Stimulated activated CD4-positive, alpha-beta T cell treated with anti-CD3 and anti-CD28 coated beads, Interleukin-1b, Interleukin-23, amount 100 ng/mL, for 1 hour (primary cell): Measurements from ENCODE around the gene TPSG1.
"Not testable (repeated sequence)": the region's sequence is repeated elsewhere in the genome, so short reads cannot be mapped to it uniquely, and the experiment has no call there.

Experiments
- DNase-seq, 2 donors: peaks; one replicate each; pipeline ENCODE4 v3.0.0-alpha.2; 2020; ENCODE audit warnings: low read depth in 2 of 2

Gene TPSG1

DNA sequence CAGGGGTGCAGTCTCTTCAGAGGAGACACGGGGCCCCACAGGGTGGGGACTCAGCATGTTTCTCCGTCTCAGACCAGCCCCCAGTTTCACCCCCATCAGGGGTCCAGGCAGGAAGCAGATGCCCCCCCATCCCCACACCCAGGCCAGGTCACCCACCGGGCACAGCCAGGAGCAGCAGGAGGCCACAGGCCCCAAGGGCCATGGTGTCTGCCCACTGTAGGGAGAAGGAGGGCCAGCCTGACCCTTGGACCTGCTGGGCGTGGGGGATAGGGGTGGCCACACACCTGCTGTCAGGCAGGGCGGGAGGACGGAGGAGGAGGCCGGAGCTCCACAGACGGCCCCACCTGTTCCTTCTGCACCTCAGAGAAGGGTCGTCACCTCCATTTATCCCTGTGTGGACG, at the start of gene TPSG1:
TSS of gene TPSG1 (minus strand) at position 218 of the 401 bp plus-strand sequence. CDS start at position 202, 16 bp downstream.
- DNase-seq: no peak

DNA sequence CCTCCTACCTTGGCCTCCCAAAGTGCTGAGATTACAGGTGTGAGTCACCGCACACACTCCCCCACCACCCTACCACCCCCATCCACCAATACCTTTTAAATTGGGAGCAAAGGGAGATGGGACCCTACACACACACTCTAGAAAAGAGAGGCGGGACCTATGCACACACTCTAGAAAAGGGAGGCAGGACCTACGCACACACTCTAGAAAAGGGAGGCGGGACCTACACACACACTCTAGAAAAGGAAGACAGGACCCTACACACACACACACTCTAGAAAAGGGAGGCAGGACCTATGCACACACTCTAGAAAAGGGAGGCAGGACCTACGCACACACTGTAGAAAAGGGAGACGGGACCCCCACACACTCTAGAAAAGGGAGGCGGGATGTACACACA, 49.7 kb upstream of the TPSG1 start:
- DNase-seq: no peak

DNA sequence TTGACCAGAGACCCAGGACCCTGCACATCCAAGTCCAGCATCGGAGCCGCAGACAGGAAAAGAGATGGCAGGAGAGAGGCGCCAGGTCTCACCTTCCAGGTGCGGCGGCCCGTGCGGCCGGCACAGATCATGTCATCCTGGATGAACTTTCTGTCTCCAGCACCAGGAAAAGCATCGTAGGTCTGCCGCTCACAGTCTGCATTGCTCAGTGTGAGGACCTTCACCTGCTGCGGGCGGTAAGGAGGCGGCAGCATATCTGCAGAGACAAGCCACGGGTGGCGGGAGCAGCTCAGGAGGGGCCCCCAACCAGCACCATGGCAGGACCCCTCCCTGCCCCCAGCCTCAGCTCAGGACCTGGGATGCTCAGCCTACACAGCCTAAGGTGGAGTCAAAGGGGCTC, 48.7 kb upstream of the TPSG1 start:
- no peak for DNase-seq

GRCh38 chr16:1272453-1273198, 47.6 kb upstream of the TPSG1 start:
- no peak for DNase-seq

- DNase-seq: not testable (repeated sequence)
Observed at GRCh38 chr16:1271724-1272413, 46.8 kb upstream of the TPSG1 start.

DNA sequence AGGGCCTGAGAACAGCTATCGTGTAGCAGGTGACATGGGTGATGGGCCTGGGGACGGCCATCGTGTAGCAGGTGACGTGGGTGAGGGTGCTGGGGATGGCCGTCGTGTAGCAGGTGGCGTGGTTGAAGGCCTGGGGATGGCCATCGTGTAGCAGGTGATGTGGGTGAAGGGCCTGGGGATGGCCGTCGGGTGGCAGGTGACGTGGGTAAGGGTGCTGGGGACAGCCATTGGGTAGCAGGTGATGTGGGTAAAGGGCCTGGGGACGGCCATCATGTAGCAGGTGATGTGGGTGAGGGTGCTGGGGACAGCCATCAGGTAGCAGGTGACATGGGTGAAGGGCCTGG, 46.3 kb upstream of the TPSG1 start:
- DNase-seq: no peak

GRCh38 chr16:1269418-1269817, 44.4 kb upstream of the TPSG1 start:
- not testable (repeated sequence) for DNase-seq

DNA sequence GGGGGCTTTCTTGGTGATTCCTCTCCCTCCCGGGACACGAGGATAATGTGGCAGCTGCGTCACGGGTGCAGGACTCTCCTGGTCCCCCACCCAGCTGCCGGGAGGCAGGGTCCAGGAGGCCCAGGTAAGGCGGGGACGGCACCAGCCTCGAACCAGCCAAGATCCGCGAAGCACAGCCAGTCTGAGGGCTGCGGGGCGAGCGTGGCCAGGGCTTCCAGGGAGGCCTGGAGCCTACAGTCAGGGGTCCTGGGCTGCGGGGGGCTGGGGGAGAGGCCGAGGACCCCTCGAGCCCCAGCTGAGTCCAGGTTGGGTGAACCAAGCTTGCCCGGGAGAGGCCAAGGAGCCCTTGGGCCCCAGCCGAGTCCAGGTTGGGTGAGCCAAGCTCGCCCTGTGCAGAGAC, 40.8 kb upstream of the TPSG1 start:
- no peak for DNase-seq

- DNase-seq: no peak
Observed at GRCh38 chr16:1265090-1265630, 40.1 kb upstream of the TPSG1 start.

DNA sequence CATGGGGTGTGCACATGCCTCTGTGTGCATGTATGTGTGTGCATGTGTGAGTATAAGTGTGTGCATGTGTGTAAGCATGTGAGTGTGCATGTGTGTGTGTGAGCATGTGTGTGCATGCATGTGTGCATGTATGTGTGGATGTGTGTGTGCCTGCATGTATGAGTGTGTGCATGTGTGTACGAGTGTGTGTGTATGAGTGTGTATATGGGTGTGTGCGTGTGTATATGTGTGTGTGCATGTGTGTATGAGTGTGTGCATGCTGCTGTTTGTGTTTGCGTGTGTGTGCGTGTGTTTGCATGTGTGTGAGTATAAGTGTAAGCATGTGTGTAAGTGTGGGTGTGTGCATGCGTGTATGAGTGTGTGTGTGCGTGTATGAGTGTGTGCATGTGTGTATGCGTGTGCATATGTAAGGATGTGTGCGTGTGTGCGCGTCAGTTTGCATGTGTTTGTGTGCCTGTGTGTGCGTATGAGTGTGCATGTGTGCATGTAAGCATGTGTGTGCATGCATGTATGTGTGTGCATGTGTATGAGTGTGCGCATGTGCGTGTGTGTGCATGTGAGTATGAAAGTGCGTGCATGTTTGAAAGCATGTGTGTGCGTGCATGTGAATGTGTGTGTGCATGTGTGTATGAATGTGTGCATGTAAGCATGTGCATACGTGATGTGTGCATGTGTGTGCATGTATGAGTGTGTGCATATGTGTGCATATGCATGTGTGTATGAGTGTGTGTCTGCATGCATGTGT, 39.4 kb upstream of the TPSG1 start:
- DNase-seq: no peak

GRCh38 chr16:1263591-1264344, 38.7 kb upstream of the TPSG1 start:
- no peak for DNase-seq

DNA sequence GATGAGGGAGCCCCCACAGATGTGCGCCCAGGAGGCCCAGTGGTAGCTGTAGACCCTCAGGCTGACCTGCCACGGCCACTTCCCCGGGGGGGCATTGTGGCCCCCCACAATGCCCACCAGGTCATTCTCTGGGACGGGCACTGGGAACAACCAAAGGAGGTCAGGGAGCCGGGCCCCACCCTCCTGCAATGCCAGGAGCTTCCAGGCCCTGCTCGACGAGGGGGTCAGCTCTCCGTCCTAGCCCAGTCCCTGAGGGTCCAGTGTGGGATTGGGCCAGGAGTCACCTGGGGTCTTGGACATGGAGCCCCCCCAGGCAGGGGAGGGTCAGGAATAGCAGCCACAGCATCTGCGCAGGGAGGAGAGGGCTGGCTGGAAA, 37.8 kb upstream of the TPSG1 start:
- DNase-seq: no peak

GRCh38 chr16:1262210-1262845, 37.3 kb upstream of the TPSG1 start:
- DNase-seq: no peak

GRCh38 chr16:1261131-1261892, 36.2 kb upstream of the TPSG1 start:
- no peak for DNase-seq

DNA sequence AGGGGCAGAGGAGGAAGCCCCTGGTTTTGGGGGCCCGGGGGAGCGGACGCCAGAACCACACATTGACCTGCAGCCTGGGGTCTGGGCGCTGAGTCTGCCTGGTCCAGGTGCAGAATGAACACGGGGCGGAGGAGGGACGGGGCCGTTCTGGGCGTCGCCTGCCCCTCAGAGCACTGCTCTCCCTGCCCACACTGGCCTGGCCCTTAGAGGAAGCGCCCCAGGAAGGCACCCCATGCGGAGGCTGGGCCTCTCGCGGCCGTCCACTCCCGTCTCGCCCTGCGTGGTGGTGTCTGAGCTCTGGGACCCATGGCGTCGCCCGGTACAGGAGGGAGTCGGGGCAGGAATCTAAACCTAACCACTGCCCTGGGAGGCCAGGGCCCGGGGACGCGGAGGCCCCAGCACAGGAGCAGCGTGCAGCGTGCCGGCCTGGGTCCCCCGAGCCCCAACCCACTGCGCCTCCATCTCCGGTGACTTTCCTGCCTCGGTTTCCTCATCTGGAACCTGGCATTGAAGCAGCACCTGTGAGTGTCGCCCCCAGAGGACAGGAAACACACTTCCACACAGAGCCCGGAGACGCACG, 35.1 kb upstream of the TPSG1 start:
- no peak for DNase-seq

DNA sequence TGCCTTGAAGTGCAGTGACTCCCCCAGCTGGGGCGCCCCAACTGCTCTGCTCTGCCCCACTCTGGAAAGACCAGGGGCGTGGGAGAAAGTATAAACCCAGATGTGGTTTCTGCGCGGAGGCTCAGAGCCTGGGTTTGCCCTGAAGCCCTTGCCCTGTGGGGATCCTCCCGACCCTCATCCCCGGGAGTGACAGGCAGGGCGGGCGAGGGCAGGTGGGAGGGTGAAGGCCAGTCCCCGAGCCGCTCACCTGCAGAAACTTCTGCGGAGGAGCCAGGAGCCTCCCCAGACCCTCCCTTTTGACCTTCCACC, 34.6 kb upstream of the TPSG1 start:
- no peak for DNase-seq

DNA sequence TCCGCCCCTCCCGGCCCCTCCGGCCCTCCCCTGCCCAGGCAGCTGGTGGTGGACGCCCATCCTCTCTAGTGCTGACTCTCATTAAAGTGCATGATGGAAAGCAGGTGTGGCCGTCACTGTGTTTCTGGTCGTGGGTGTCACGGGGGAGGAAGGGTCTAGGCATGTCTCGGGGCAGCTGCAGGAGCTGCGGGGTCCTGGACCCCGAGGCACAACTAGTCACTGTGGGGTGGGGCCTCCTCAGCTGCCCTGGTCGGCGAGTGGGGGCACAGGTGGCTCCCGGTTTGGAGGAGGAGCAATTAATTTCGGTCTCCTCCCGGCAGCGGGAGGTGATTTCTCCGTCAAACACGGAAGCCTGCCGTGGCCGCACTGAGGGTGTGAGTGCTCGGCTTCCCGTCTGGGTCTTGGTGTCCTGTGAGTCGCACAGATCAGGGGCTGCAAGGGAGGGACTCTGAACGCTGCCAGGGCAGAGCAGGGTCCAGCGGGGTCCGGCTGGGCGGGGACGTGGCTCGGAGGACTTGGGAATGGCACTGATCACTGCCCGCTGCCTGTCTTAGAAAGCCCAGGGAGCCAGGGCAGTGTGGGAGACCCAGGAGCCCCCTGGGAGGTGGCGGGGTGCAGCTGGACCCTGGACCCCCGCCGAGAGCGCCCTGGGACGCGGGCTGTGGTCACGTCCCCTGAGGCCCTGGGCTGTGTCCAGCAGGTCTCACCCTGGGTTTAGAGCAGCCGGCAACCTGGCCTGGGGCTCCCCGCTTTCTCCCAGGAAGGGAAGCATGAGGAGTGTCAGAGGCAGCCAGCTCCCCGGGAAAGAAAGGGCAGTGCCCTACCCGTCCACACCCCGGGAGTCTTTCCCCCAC, 34.1 kb upstream of the TPSG1 start:
- DNase-seq: no peak

DNA sequence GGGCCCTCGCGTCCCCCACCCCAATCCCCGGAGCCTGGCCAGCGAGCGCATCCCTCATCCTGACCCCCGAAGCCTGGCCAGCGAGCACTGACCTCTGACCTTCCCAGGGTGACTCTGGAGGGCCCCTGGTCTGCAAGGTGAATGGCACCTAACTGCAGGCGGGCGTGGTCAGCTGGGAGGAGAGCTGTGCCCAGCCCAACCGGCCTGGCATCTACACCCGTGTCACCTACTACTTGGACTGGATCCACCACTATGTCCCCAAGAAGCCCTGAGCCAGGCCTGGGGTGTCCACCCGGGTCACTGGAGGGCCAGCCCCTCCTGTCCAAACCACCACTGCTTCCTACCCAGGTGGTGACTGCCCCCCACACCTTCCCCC, 33.1 kb upstream of the TPSG1 start:
- no peak for DNase-seq

- no peak for DNase-seq
Observed at GRCh38 chr16:1257561-1258224, 32.6 kb upstream of the TPSG1 start.
